Keratinocyte (primary cell): ENCODE measurements around the gene ITGAD. TPM values are rescaled to one million over a fixed set of nuclear protein-coding genes. Genes with fewer than 3 reads are reported as not detected.

Source experiments
- DNase-seq: peaks from one replicate; pipeline ENCODE4 v3.0.0-alpha.2; 2011; ENCODE audit warnings: low read depth, missing footprints, low spot score
- FAIRE-seq: peaks from 2 replicates; lab custom pipeline; 2011; peaks lifted over from hg19 to GRCh38; lab: Jason Lieb, UNC
- H2AFZ ChIP-seq: 2 replicates; pipeline ENCODE4 v1.6.0; 2012; ENCODE audit warnings: low read length, control low read depth, inconsistent platforms; ENCODE audit not compliant: control insufficient read depth
- H3K27ac ChIP-seq: 2 replicates; pipeline ENCODE4 v1.5.1; 2011; ENCODE audit warnings: low read length; ENCODE audit not compliant: control insufficient read depth, insufficient read depth
- H3K27me3 ChIP-seq: 3 replicates; pipeline ENCODE4 v1.6.0; 2011; ENCODE audit warnings: low read length; ENCODE audit not compliant: control insufficient read depth, insufficient read depth; ENCODE audit errors: extremely low read depth
- H3K36me3 ChIP-seq, 2 experiments: 2 replicates in 1 of 2; 3 replicates in 1 of 2; pipeline ENCODE4 v1.5.1; 2011; ENCODE audit warnings: low read length in 2 of 2, mild to moderate bottlenecking in 1 of 2; ENCODE audit not compliant: control insufficient read depth in 2 of 2, insufficient read depth in 2 of 2; ENCODE audit errors: extremely low read depth in 1 of 2
- H3K4me1 ChIP-seq: 3 replicates; pipeline ENCODE4 v1.5.1; 2011; ENCODE audit warnings: low read length; ENCODE audit not compliant: control insufficient read depth, insufficient read depth; ENCODE audit errors: extremely low read depth
- H3K4me2 ChIP-seq: 3 replicates; pipeline ENCODE4 v1.6.0; 2011; ENCODE audit warnings: low read depth, low read length; ENCODE audit not compliant: control insufficient read depth, insufficient read depth; ENCODE audit errors: extremely low read depth
- H3K4me3 ChIP-seq, 3 experiments: fragments of 200-600 bp in 1 of 3; sonication (generic) in 1 of 3; 2 replicates in 2 of 3; 3 replicates in 1 of 3; pipeline ENCODE4 v1.5.1; 2011 to 2016; ENCODE audit warnings: low read length in 3 of 3, mild to moderate bottlenecking in 3 of 3, control low read depth in 2 of 3, inconsistent platforms in 1 of 3, low read depth in 1 of 3, mixed read lengths in 1 of 3, mixed run types in 1 of 3, moderate library complexity in 1 of 3; ENCODE audit not compliant: control insufficient read depth in 2 of 3, insufficient read depth in 2 of 3; ENCODE audit errors: extremely low read depth in 1 of 3
- H3K79me2 ChIP-seq: 2 replicates; pipeline ENCODE4 v1.6.0; 2012; ENCODE audit warnings: low read length; ENCODE audit not compliant: control insufficient read depth, insufficient read depth
- H3K9ac ChIP-seq: 3 replicates; pipeline ENCODE4 v1.6.0; 2011; ENCODE audit warnings: low read length; ENCODE audit not compliant: control insufficient read depth, insufficient read depth; ENCODE audit errors: extremely low read depth
- H3K9me1 ChIP-seq: 3 replicates; pipeline ENCODE4 v1.6.0; 2011; ENCODE audit warnings: low read length; ENCODE audit not compliant: control insufficient read depth, insufficient read depth; ENCODE audit errors: extremely low read depth
- H3K9me3 ChIP-seq: 2 replicates; pipeline ENCODE4 v1.5.1; 2012; ENCODE audit warnings: low read depth, low read length; ENCODE audit not compliant: control insufficient read depth
- H4K20me1 ChIP-seq: 3 replicates; pipeline ENCODE4 v1.6.0; 2011; ENCODE audit warnings: low read length; ENCODE audit not compliant: control insufficient read depth, insufficient read depth; ENCODE audit errors: extremely low read depth
- EZH2 ChIP-seq: IDR thresholded peaks from one replicate; pipeline ENCODE4 v1.6.1; 2012; ENCODE audit warnings: inconsistent platforms, mild to moderate bottlenecking, low read length, moderate library complexity
- dilution Hi-C: fragments of 300-500 bp; cut with MboI; formaldehyde crosslinking; loops from one replicate; pipeline ENCODE4 v1.7.0; 2020; ENCODE audit warnings: low sequenced_read_pairs; ENCODE audit not compliant: extremely low pct_ligation_motif_present
- polyA plus RNA-seq, 5 experiments: library from polyadenylated mRNA; depleted of rRNA in 3 of 5; stranded (reverse) in 3 of 5; stranded (forward) in 1 of 5; unstranded in 1 of 5; fragments of >200 nt; gene quantifications; 1 replicate in 1 of 5; 2 replicates in 3 of 5; 3 replicates in 1 of 5; pipeline versions ENCODE4 v1.2.1 to v1.2.3, GENCODE V29; 2011 to 2012; ENCODE audit warnings: missing spikeins in 2 of 5, low read depth in 1 of 5, low replicate concordance in 1 of 5
- TF ChIP-seq, protein P1 (sequence below), 3 experiments: IDR thresholded peaks in 1 of 3; conservative IDR thresholded peaks in 1 of 3; optimal IDR thresholded peaks in 1 of 3; 2 replicates in 2 of 3; 3 replicates in 1 of 3; pipeline versions ENCODE3 to v1.5.1; 2011; ENCODE audit warnings: low read length in 3 of 3, mild to moderate bottlenecking in 3 of 3, moderate library complexity in 2 of 3, control low read depth in 1 of 3, inconsistent platforms in 1 of 3; ENCODE audit not compliant: insufficient read depth in 2 of 3; ENCODE audit errors: extremely low read depth in 1 of 3

ITGAD gene
- polyA plus RNA-seq, 1 donor (not counting 4 experiments of a cell fraction or from before 2014, with no cell fraction given) = not detected

- TF ChIP-seq EZH2 = no peak
- TF ChIP-seq, protein P1, sequence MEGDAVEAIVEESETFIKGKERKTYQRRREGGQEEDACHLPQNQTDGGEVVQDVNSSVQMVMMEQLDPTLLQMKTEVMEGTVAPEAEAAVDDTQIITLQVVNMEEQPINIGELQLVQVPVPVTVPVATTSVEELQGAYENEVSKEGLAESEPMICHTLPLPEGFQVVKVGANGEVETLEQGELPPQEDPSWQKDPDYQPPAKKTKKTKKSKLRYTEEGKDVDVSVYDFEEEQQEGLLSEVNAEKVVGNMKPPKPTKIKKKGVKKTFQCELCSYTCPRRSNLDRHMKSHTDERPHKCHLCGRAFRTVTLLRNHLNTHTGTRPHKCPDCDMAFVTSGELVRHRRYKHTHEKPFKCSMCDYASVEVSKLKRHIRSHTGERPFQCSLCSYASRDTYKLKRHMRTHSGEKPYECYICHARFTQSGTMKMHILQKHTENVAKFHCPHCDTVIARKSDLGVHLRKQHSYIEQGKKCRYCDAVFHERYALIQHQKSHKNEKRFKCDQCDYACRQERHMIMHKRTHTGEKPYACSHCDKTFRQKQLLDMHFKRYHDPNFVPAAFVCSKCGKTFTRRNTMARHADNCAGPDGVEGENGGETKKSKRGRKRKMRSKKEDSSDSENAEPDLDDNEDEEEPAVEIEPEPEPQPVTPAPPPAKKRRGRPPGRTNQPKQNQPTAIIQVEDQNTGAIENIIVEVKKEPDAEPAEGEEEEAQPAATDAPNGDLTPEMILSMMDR (optimal IDR thresholded peaks at IDR 0.05 in 1 of 3, IDR thresholded peaks at IDR 0.05 in 1 of 3, conservative IDR thresholded peaks at IDR 0.05 in 1 of 3; ENCODE audit: extremely low read depth in 1 of 3, insufficient read depth in 2 of 3, low read length in 3 of 3) = no peak
- H3K27ac ChIP-seq = no peak overlapping the region
- H3K9me3 ChIP-seq = no peaks in the 10 kb centered on the region
- no peak overlapping the region for H3K4me3 ChIP-seq
- DNase-seq (no peak), FAIRE-seq (no peak)
- no peak overlapping the region for H2AFZ ChIP-seq
- peaks cover 4% of the 10 kb centered on the region for H3K4me1 ChIP-seq
- H4K20me1 ChIP-seq = no peaks in the 10 kb centered on the region
- no peak overlapping the region for H3K9ac ChIP-seq
- H3K79me2 ChIP-seq = no peaks in the 10 kb centered on the region
- H3K27me3 ChIP-seq = peaks cover 3% of the 10 kb centered on the region
- no peaks in the 10 kb centered on the region for H3K9me1 ChIP-seq
- H3K4me2 ChIP-seq = no peak overlapping the region
- no peaks in the 10 kb centered on the region for H3K36me3 ChIP-seq
- dilution Hi-C loops = no loop called here
Measured at GRCh38 chr16:31423801-31424200, 30.7 kb downstream of the ITGAD start.

- no peak for FAIRE-seq
Measured at GRCh38 chr16:31427441-31428278, 34.5 kb downstream of the ITGAD start.

More at GRCh38 chr16:31427441-31428278, 34.5 kb downstream of the ITGAD start:
- no peaks in the 10 kb centered on the region for H3K36me3 ChIP-seq
- H3K27ac ChIP-seq = no peak overlapping the region
- H3K9ac ChIP-seq = no peak overlapping the region
- H3K27me3 ChIP-seq = peaks cover 3% of the 10 kb centered on the region
- TF ChIP-seq, protein P1 (optimal IDR thresholded peaks at IDR 0.05 in 1 of 3, IDR thresholded peaks at IDR 0.05 in 1 of 3, conservative IDR thresholded peaks at IDR 0.05 in 1 of 3; ENCODE audit: extremely low read depth in 1 of 3, insufficient read depth in 2 of 3, low read length in 3 of 3) = no peak
- TF ChIP-seq EZH2 = no peak
- no peak for DNase-seq
- H3K9me1 ChIP-seq = no peaks in the 10 kb centered on the region
- H3K4me3 ChIP-seq = peak overlapping the region in 1 of 3 experiments; percentile 16
- no peaks in the 10 kb centered on the region for H3K9me3 ChIP-seq
- H3K4me1 ChIP-seq = peaks cover 4% of the 10 kb centered on the region
- H4K20me1 ChIP-seq = no peaks in the 10 kb centered on the region
- peak overlapping the region; percentile 41 for H3K4me2 ChIP-seq
- H3K79me2 ChIP-seq = no peaks in the 10 kb centered on the region
- H2AFZ ChIP-seq = peak overlapping the region; percentile 33
- dilution Hi-C loops = no loop called here
